Measurements from ENCODE around the gene RCL1. TPM values are rescaled to one million over a fixed set of nuclear protein-coding genes. Genes with fewer than 3 reads are reported as not detected.

Gene RCL1
- polyA plus RNA-seq, 2 of the 4 experiments (the other 2 are of a cell fraction): 25.5 to 27.5 TPM

DNA sequence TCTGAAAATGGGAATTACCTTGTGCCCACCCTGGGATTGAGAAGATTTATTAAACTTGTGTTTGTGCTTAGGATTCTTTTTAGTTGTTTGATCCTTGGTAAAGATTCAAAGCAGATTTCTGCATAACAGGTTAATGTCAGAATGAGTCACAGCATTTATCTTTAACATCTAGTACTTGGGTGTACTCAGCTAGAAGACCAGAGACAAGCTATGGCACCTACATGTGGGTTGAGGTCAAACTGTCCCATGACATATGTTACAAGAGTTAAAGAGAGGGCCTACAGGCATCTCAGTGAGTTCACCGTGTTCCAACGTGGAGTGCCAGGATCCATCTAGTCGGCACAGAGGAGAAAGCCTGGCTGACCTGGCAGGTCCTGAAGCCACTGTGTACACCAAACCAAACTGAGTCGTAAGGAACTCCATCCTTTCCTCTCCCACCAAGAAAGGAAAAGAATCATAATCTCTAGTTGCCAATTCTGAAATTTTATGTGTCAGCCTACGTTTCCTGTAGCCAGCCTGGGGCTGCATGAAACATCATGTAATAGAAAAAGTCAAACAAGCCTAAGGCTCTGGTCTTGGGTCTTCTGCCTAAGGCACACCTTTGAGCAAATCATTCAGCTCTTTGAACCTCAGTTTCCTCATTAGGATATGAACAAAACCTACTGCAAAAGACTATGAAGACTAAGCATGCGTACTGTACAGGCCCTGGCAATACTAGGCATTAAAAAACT lies 73.7 kb downstream of the RCL1 start:
- H3K4me3 ChIP-seq: no peak overlapping the region
- no peak for TF ChIP-seq EP300 (IDR thresholded peaks at IDR 0.05)
- TF ChIP-seq, protein P1, sequence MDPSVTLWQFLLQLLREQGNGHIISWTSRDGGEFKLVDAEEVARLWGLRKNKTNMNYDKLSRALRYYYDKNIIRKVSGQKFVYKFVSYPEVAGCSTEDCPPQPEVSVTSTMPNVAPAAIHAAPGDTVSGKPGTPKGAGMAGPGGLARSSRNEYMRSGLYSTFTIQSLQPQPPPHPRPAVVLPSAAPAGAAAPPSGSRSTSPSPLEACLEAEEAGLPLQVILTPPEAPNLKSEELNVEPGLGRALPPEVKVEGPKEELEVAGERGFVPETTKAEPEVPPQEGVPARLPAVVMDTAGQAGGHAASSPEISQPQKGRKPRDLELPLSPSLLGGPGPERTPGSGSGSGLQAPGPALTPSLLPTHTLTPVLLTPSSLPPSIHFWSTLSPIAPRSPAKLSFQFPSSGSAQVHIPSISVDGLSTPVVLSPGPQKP (IDR thresholded peaks at IDR 0.05; ENCODE audit: low read depth, low read length): no peak
- no peak for TF ChIP-seq ESRRA (IDR thresholded peaks at IDR 0.05; ENCODE audit: borderline replicate concordance, low read length)
- no peak for TF ChIP-seq RAD21 (conservative IDR thresholded peaks at IDR 0.05 in 1 of 2, IDR thresholded peaks at IDR 0.05 in 1 of 2)
- no peak for TF ChIP-seq SMC3 (IDR thresholded peaks at IDR 0.05)
- no peak for TF ChIP-seq CEBPB (IDR thresholded peaks at IDR 0.05)
- WGBS (ENCODE audit: missing lambda C conversion rate): 92% methylated on average over 6 of the region's 6 CpGs
- DNase-seq (ENCODE audit: low read depth in 1 of 2, low spot score in 1 of 2) (no peak), FAIRE-seq (no peak), ATAC-seq (no peak)
- H3K9me3 ChIP-seq: no peaks in the 10 kb centered on the region
- H3K4me2 ChIP-seq: no peak overlapping the region
- no peaks in the 10 kb centered on the region for H3K4me1 ChIP-seq
- ChIA-PET POLR2A (no interaction called here), CTCF (interaction anchor here (0.7 to 2.3 kb wide), 4 partner anchors 58 to 198 kb away, joined by 3 to 5 read pairs (median 4); no protein-coding TSS in a partner anchor)
- H3K27ac ChIP-seq: no peak overlapping the region; a peak in 1 of 6 replicates

DNA sequence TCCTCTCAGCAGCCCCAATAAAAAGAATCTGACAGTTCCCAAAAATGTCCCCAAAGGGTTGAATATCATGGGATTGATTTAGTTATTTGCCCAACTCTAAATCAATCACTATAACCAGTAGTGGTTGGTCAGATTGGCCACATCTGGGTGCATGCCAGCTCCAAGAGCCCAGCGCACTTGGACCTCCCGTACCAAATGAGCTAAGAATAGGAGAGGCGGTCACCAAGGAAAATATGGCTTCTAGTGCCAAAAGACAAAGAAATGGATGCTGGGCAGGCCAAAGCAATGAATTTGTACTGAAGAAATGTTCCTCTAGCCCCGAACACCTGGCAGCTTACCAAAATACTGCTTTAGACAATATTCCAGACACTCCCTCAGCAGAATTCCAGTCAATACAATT lies 80.3 kb downstream of the RCL1 start:
- POLR2A ChIA-PET: no interaction called here
- H3K4me1 ChIP-seq: no peaks in the 10 kb centered on the region
- no peaks in the 10 kb centered on the region for H3K9me3 ChIP-seq
- CTCF ChIA-PET: interaction anchor here (1.4 to 1.5 kb wide), 2 partner anchors 11 to 114 kb away, joined by 3 to 4 read pairs; no protein-coding TSS in a partner anchor
- ATAC-seq: no peak
- no peak overlapping the region for H3K4me3 ChIP-seq
- 89% methylated on average over 4 of the region's 4 CpGs for WGBS (ENCODE audit: missing lambda C conversion rate)
- no peak for FAIRE-seq
- TF ChIP-seq POLR2A (IDR thresholded peaks at IDR 0.05; ENCODE audit: low read length) (no peak), MAZ (IDR thresholded peaks at IDR 0.05; ENCODE audit: borderline replicate concordance, low read depth, low read length) (no peak), RFX5 (IDR thresholded peaks at IDR 0.05) (no peak), EHF (CRISPR knock-in tag; IDR thresholded peaks at IDR 0.05) (no peak), ZC3H11A (IDR thresholded peaks at IDR 0.05) (no peak), HEYL (CRISPR knock-in tag; IDR thresholded peaks at IDR 0.05) (no peak), CHD2 (IDR thresholded peaks at IDR 0.05; ENCODE audit: low read length, partially characterized antibody) (no peak), MAFK (IDR thresholded peaks at IDR 0.05; ENCODE audit: partially characterized antibody) (no peak), KDM5A (IDR thresholded peaks at IDR 0.05) (no peak), SMC3 (IDR thresholded peaks at IDR 0.05) (no peak), MYC (IDR thresholded peaks at IDR 0.05; ENCODE audit: borderline replicate concordance, low read length) (no peak), RARB (CRISPR knock-in tag; IDR thresholded peaks at IDR 0.05) (no peak), RAD21 (conservative IDR thresholded peaks at IDR 0.05 in 1 of 2, IDR thresholded peaks at IDR 0.05 in 1 of 2) (no peak), ZNF302 (CRISPR knock-in tag; IDR thresholded peaks at IDR 0.05) (no peak)
- TF ChIP-seq, protein P2, sequence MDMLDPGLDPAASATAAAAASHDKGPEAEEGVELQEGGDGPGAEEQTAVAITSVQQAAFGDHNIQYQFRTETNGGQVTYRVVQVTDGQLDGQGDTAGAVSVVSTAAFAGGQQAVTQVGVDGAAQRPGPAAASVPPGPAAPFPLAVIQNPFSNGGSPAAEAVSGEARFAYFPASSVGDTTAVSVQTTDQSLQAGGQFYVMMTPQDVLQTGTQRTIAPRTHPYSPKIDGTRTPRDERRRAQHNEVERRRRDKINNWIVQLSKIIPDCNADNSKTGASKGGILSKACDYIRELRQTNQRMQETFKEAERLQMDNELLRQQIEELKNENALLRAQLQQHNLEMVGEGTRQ (IDR thresholded peaks at IDR 0.05): no peak
- TF ChIP-seq, protein P3, sequence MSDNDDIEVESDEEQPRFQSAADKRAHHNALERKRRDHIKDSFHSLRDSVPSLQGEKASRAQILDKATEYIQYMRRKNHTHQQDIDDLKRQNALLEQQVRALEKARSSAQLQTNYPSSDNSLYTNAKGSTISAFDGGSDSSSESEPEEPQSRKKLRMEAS (IDR thresholded peaks at IDR 0.05): no peak
- TF ChIP-seq, protein P4, sequence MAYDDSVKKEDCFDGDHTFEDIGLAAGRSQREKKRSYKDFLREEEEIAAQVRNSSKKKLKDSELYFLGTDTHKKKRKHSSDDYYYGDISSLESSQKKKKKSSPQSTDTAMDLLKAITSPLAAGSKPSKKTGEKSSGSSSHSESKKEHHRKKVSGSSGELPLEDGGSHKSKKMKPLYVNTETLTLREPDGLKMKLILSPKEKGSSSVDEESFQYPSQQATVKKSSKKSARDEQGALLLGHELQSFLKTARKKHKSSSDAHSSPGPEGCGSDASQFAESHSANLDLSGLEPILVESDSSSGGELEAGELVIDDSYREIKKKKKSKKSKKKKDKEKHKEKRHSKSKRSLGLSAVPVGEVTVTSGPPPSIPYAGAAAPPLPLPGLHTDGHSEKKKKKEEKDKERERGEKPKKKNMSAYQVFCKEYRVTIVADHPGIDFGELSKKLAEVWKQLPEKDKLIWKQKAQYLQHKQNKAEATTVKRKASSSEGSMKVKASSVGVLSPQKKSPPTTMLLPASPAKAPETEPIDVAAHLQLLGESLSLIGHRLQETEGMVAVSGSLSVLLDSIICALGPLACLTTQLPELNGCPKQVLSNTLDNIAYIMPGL (CRISPR knock-in tag; IDR thresholded peaks at IDR 0.05; ENCODE audit: borderline replicate concordance): no peak
- TF ChIP-seq, protein P5, sequence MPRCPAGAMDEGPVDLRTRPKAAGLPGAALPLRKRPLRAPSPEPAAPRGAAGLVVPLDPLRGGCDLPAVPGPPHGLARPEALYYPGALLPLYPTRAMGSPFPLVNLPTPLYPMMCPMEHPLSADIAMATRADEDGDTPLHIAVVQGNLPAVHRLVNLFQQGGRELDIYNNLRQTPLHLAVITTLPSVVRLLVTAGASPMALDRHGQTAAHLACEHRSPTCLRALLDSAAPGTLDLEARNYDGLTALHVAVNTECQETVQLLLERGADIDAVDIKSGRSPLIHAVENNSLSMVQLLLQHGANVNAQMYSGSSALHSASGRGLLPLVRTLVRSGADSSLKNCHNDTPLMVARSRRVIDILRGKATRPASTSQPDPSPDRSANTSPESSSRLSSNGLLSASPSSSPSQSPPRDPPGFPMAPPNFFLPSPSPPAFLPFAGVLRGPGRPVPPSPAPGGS (IDR thresholded peaks at IDR 0.05): no peak
- H3K4me2 ChIP-seq: no peak overlapping the region
- no peak for DNase-seq (ENCODE audit: low read depth in 1 of 2, low spot score in 1 of 2)
- H3K27ac ChIP-seq: no peak overlapping the region
